ENCODE results near the gene NTM.

GRCh38 chr11:131518305-131518838 lies 148.0 kb downstream of the NTM start:
- TF ChIP-seq CTCF (IDR thresholded peaks at IDR 0.05) (no peak), POLR2A (IDR thresholded peaks at IDR 0.05) (no peak)

Measured in Peyer's patch (tissue), 4 donors.